ENCODE data around the gene SPON2. TPM values are rescaled to one million over a fixed set of nuclear protein-coding genes. Genes with fewer than 3 reads are reported as not detected.

The SPON2 gene
- total RNA-seq, 1 experiment from 2014 or later = 1.8 TPM

- in situ Hi-C loops (cut with HindIII; ENCODE audit: low pct_unique_long_range_greater_than_20kb, low sequenced_read_pairs) = no loop called here
- Histone ChIP-seq H3K27me3 (ENCODE audit: control insufficient read depth, insufficient read depth, low read length) (no peaks in the 10 kb centered on the region), H3K27ac (ENCODE audit: low read length) (no peak overlapping the region), H3K9me3 (ENCODE audit: control insufficient read depth, insufficient read depth, low read depth, low read length) (no peaks in the 10 kb centered on the region), H3K36me3 (ENCODE audit: control insufficient read depth, insufficient read depth, low read length) (no peaks in the 10 kb centered on the region), H3K4me1 (ENCODE audit: control insufficient read depth, insufficient read depth, low read length) (peaks cover 6% of the 10 kb centered on the region; the same call in 1 of the 2 replicates), H3K4me3 (ENCODE audit: low read depth in 2 of 2, low read length in 2 of 2) (no peak overlapping the region)
- POLR2A ChIA-PET = no interaction called here
- no peak for ATAC-seq
- intact Hi-C loops (cut with micrococcal nuclease; ENCODE audit: unreplicated experiment) = no loop called here
- TF ChIP-seq, protein P1, sequence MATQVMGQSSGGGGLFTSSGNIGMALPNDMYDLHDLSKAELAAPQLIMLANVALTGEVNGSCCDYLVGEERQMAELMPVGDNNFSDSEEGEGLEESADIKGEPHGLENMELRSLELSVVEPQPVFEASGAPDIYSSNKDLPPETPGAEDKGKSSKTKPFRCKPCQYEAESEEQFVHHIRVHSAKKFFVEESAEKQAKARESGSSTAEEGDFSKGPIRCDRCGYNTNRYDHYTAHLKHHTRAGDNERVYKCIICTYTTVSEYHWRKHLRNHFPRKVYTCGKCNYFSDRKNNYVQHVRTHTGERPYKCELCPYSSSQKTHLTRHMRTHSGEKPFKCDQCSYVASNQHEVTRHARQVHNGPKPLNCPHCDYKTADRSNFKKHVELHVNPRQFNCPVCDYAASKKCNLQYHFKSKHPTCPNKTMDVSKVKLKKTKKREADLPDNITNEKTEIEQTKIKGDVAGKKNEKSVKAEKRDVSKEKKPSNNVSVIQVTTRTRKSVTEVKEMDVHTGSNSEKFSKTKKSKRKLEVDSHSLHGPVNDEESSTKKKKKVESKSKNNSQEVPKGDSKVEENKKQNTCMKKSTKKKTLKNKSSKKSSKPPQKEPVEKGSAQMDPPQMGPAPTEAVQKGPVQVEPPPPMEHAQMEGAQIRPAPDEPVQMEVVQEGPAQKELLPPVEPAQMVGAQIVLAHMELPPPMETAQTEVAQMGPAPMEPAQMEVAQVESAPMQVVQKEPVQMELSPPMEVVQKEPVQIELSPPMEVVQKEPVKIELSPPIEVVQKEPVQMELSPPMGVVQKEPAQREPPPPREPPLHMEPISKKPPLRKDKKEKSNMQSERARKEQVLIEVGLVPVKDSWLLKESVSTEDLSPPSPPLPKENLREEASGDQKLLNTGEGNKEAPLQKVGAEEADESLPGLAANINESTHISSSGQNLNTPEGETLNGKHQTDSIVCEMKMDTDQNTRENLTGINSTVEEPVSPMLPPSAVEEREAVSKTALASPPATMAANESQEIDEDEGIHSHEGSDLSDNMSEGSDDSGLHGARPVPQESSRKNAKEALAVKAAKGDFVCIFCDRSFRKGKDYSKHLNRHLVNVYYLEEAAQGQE (IDR thresholded peaks at IDR 0.05; ENCODE audit: insufficient read depth in 1 of 2, low read depth in 2 of 2, low read length in 1 of 2) = no peak
- TF ChIP-seq SIN3A (IDR thresholded peaks at IDR 0.05; ENCODE audit: borderline replicate concordance, insufficient read depth, low read depth, low read length) (no peak), CTCF (IDR thresholded peaks at IDR 0.05) (no peak), TCF7L2 (IDR thresholded peaks at IDR 0.05; ENCODE audit: low read depth, low read length) (no peak), POLR2AphosphoS5 (IDR thresholded peaks at IDR 0.05; ENCODE audit: low read depth, low read length) (no peak)
- DNase-seq (ENCODE audit: low read depth, low spot score) = no peak
- BruUV-seq (replicated peaks) = no TSS peak
- CTCF ChIA-PET = no interaction called here
These were observed 7.3 kb downstream of the SPON2 start for GRCh38 chr4:1164956-1165545.

GRCh38 chr4:1164444-1164843 is 7.9 kb downstream of the SPON2 start:
- TF ChIP-seq SIN3A (IDR thresholded peaks at IDR 0.05; ENCODE audit: borderline replicate concordance, insufficient read depth, low read depth, low read length) (no peak), TCF7L2 (IDR thresholded peaks at IDR 0.05; ENCODE audit: low read depth, low read length) (no peak), CTCF (IDR thresholded peaks at IDR 0.05) (no peak), POLR2AphosphoS5 (IDR thresholded peaks at IDR 0.05; ENCODE audit: low read depth, low read length) (no peak)
- TF ChIP-seq, protein P1 (IDR thresholded peaks at IDR 0.05; ENCODE audit: insufficient read depth in 1 of 2, low read depth in 2 of 2, low read length in 1 of 2) = no peak
- POLR2A ChIA-PET = no interaction called here

More at GRCh38 chr4:1164444-1164843, 7.9 kb downstream of the SPON2 start:
- no peaks in the 10 kb centered on the region for H3K27me3 ChIP-seq (ENCODE audit: control insufficient read depth, insufficient read depth, low read length)
- ATAC-seq (no peak), DNase-seq (ENCODE audit: low read depth, low spot score) (no peak)
- H3K36me3 ChIP-seq (ENCODE audit: control insufficient read depth, insufficient read depth, low read length) = no peaks in the 10 kb centered on the region
- CTCF ChIA-PET = no interaction called here
- in situ Hi-C loops (cut with HindIII; ENCODE audit: low pct_unique_long_range_greater_than_20kb, low sequenced_read_pairs) = no loop called here
- H3K27ac ChIP-seq (ENCODE audit: low read length) = no peak overlapping the region
- peaks cover 6% of the 10 kb centered on the region; the same call in 1 of the 2 replicates for H3K4me1 ChIP-seq (ENCODE audit: control insufficient read depth, insufficient read depth, low read length)
- no peak overlapping the region for H3K4me3 ChIP-seq (ENCODE audit: low read depth in 2 of 2, low read length in 2 of 2)
- no peaks in the 10 kb centered on the region for H3K9me3 ChIP-seq (ENCODE audit: control insufficient read depth, insufficient read depth, low read depth, low read length)
- no TSS peak for BruUV-seq (replicated peaks)
- intact Hi-C loops (cut with micrococcal nuclease; ENCODE audit: unreplicated experiment) = no loop called here

Data from Panc1 (cell line).